Gastroesophageal sphincter (tissue), 3 donors: ENCODE results near the gene PBRM1.
"Not testable (repeated sequence)": the region's sequence is repeated elsewhere in the genome, so short reads cannot be mapped to it uniquely, and the experiment has no call there.

ENCODE experiments used
- CTCF ChIP-seq, 4 experiments: fragments of 200-600 bp in 2 of 4; fragments of 450-650 bp in 2 of 4; sonication (generic) in 1 of 4; IDR thresholded peaks; one replicate each; pipeline ENCODE4 v1.5.1; 2017 to 2019; ENCODE audit warnings: antibody characterized with exemption in 4 of 4, mild to moderate bottlenecking in 2 of 4, moderate library complexity in 2 of 4
- EP300 ChIP-seq: sonication (generic); formaldehyde crosslinking; IDR thresholded peaks from one replicate; pipeline ENCODE4 v1.6.1; 2017; ENCODE audit warnings: antibody characterized with exemption, mild to moderate bottlenecking

- not testable (repeated sequence) for TF ChIP-seq CTCF (IDR thresholded peaks at IDR 0.05); EP300
These were observed 159.1 kb downstream of the PBRM1 start for GRCh38 chr3:52526671-52527038.
